Mesenchymal stem cell (in vitro differentiated cells and primary cell): ENCODE results near the gene CTDNEP1.
A peak's percentile ranks its signal among the peaks of the same experiment; 100 is the strongest.

Experiments used
- DNase-seq: peaks from one replicate; pipeline ENCODE4 v3.0.0-alpha.2; 2013
- H2AFZ ChIP-seq: one replicate; pipeline ENCODE4 v1.6.1; 2013; ENCODE audit warnings: low read depth, mild to moderate bottlenecking, control low read depth, inconsistent platforms, low read length, moderate library complexity
- H2AK5ac ChIP-seq: 2 replicates; pipeline ENCODE4 v1.6.1; 2013; ENCODE audit warnings: low read length, moderate library complexity, mild to moderate bottlenecking, inconsistent platforms; ENCODE audit not compliant: severe bottlenecking
- H2BK120ac ChIP-seq: one replicate; pipeline ENCODE4 v1.6.1; 2013; ENCODE audit warnings: low read depth, mild to moderate bottlenecking, inconsistent platforms, low read length, moderate library complexity
- H2BK12ac ChIP-seq, 2 experiments: one replicate each; pipeline ENCODE4 v1.6.1; 2013; ENCODE audit warnings: inconsistent platforms in 2 of 2, low read length in 2 of 2, mild to moderate bottlenecking in 2 of 2, moderate library complexity in 2 of 2, control low read depth in 1 of 2
- H2BK15ac ChIP-seq: one replicate; pipeline ENCODE4 v1.6.1; 2013; ENCODE audit warnings: mild to moderate bottlenecking, low read depth, inconsistent platforms; ENCODE audit not compliant: poor library complexity, severe bottlenecking
- H2BK5ac ChIP-seq: 2 replicates; pipeline ENCODE4 v1.6.1; 2013; ENCODE audit warnings: low read depth, mild to moderate bottlenecking, low read length, control low read depth, inconsistent platforms; ENCODE audit not compliant: poor library complexity, severe bottlenecking
- H3K14ac ChIP-seq, 2 experiments: one replicate each; pipeline ENCODE4 v1.6.1; 2013; ENCODE audit warnings: inconsistent platforms in 2 of 2, low read length in 2 of 2, control low read depth in 1 of 2, mild to moderate bottlenecking in 1 of 2, moderate library complexity in 1 of 2
- H3K18ac ChIP-seq, 2 experiments: one replicate each; pipeline ENCODE4 v1.6.1; 2013; ENCODE audit warnings: inconsistent platforms in 2 of 2, low read length in 2 of 2, control low read depth in 1 of 2, low read depth in 1 of 2, mild to moderate bottlenecking in 1 of 2
- H3K23ac ChIP-seq, 2 experiments: one replicate each; pipeline ENCODE4 v1.6.1; 2013; ENCODE audit warnings: inconsistent platforms in 2 of 2, low read length in 2 of 2, mild to moderate bottlenecking in 2 of 2, moderate library complexity in 2 of 2, control low read depth in 1 of 2
- H3K27ac ChIP-seq: 2 replicates; pipeline ENCODE4 v1.5.1; 2013; ENCODE audit warnings: mild to moderate bottlenecking, moderate library complexity, low read length, control low read depth, inconsistent platforms; ENCODE audit not compliant: poor library complexity, severe bottlenecking
- H3K27me3 ChIP-seq, 2 experiments: 2 replicates each; pipeline versions ENCODE4 v1.6.1 to v1.7.0; 2013; ENCODE audit warnings: low read length in 2 of 2, mild to moderate bottlenecking in 2 of 2, moderate library complexity in 2 of 2, control low read depth in 1 of 2, inconsistent platforms in 1 of 2; ENCODE audit not compliant: control insufficient read depth in 1 of 2, insufficient read depth in 1 of 2
- H3K36me3 ChIP-seq, 2 experiments: 2 replicates each; pipeline versions ENCODE4 v1.6.1 to v1.7.0; 2013; ENCODE audit warnings: low read length in 2 of 2, control low read depth in 1 of 2, inconsistent platforms in 1 of 2, low read depth in 1 of 2, mild to moderate bottlenecking in 1 of 2; ENCODE audit not compliant: insufficient read depth in 2 of 2, control insufficient read depth in 1 of 2
- H3K4ac ChIP-seq, 2 experiments: one replicate each; pipeline ENCODE4 v1.6.1; 2013; ENCODE audit warnings: inconsistent platforms in 2 of 2, low read length in 2 of 2, mild to moderate bottlenecking in 2 of 2, moderate library complexity in 2 of 2, control low read depth in 1 of 2, low read depth in 1 of 2
- H3K4me1 ChIP-seq: 2 replicates; pipeline ENCODE4 v1.6.1; 2013; ENCODE audit warnings: low read depth, low read length, control low read depth; ENCODE audit not compliant: control insufficient read depth, insufficient read depth
- H3K4me2 ChIP-seq: 2 replicates; pipeline ENCODE4 v1.6.1; 2013; ENCODE audit warnings: low read length, mild to moderate bottlenecking, inconsistent platforms; ENCODE audit not compliant: poor library complexity, severe bottlenecking
- H3K4me3 ChIP-seq, 2 experiments: 2 replicates each; pipeline versions ENCODE4 v1.5.1 to v1.7.0; 2013; ENCODE audit warnings: low read length in 2 of 2, mild to moderate bottlenecking in 2 of 2, control low read depth in 1 of 2, low read depth in 1 of 2; ENCODE audit not compliant: insufficient read depth in 1 of 2
- H3K79me1 ChIP-seq: replicated peaks from 2 replicates; pipeline ENCODE4 v1.6.1; 2013; ENCODE audit warnings: mild to moderate bottlenecking, control low read depth, low read length, inconsistent platforms; ENCODE audit not compliant: poor library complexity, severe bottlenecking
- H3K9ac ChIP-seq: 2 replicates; pipeline ENCODE4 v1.7.0; 2013; ENCODE audit warnings: mild to moderate bottlenecking, low read length, moderate library complexity
- H3K9me3 ChIP-seq: 2 replicates; pipeline ENCODE4 v1.7.0; 2013; ENCODE audit warnings: mild to moderate bottlenecking, low read length; ENCODE audit not compliant: control insufficient read depth
- H4K8ac ChIP-seq: one replicate; pipeline ENCODE4 v1.6.1; 2013; ENCODE audit warnings: inconsistent platforms, mild to moderate bottlenecking, low read length, moderate library complexity
- H4K91ac ChIP-seq: one replicate; pipeline ENCODE4 v1.6.1; 2013; ENCODE audit warnings: mild to moderate bottlenecking, low read length, inconsistent platforms
- WGBS: methylation state at CpG from one replicate; pipeline ENCODE4 v1.1.7; 2013; ENCODE audit warnings: mixed read lengths; 5-methylcytosine and 5-hydroxymethylcytosine counted together

CTDNEP1 gene

GRCh38 chr17:7228920-7229319 is 22.6 kb downstream of the CTDNEP1 start:
- Histone ChIP-seq H3K23ac (no peak overlapping the region), H3K18ac (no peak overlapping the region), H3K27me3 (no peaks in the 10 kb centered on the region), H4K8ac (no peak overlapping the region), H3K4ac (no peak overlapping the region), H4K91ac (no peak overlapping the region), H2BK12ac (no peak overlapping the region), H3K27ac (no peak overlapping the region), H3K36me3 (peaks cover 60 to 67% of the 10 kb centered on the region in 2 experiments), H3K14ac (no peak overlapping the region), H2BK5ac (no peak overlapping the region), H3K79me1 (peaks cover 29% of the 10 kb centered on the region), H3K4me2 (no peak overlapping the region), H2AFZ (no peak overlapping the region), H3K9me3 (no peaks in the 10 kb centered on the region), H3K4me3 (no peak overlapping the region), H2BK120ac (no peak overlapping the region), H3K9ac (no peak overlapping the region), H2AK5ac (no peak overlapping the region), H3K4me1 (peaks cover 31% of the 10 kb centered on the region), H2BK15ac (no peak overlapping the region)
- DNase-seq: no peak
- 99% methylated on average over 14 of the region's 14 CpGs for WGBS

DNA sequence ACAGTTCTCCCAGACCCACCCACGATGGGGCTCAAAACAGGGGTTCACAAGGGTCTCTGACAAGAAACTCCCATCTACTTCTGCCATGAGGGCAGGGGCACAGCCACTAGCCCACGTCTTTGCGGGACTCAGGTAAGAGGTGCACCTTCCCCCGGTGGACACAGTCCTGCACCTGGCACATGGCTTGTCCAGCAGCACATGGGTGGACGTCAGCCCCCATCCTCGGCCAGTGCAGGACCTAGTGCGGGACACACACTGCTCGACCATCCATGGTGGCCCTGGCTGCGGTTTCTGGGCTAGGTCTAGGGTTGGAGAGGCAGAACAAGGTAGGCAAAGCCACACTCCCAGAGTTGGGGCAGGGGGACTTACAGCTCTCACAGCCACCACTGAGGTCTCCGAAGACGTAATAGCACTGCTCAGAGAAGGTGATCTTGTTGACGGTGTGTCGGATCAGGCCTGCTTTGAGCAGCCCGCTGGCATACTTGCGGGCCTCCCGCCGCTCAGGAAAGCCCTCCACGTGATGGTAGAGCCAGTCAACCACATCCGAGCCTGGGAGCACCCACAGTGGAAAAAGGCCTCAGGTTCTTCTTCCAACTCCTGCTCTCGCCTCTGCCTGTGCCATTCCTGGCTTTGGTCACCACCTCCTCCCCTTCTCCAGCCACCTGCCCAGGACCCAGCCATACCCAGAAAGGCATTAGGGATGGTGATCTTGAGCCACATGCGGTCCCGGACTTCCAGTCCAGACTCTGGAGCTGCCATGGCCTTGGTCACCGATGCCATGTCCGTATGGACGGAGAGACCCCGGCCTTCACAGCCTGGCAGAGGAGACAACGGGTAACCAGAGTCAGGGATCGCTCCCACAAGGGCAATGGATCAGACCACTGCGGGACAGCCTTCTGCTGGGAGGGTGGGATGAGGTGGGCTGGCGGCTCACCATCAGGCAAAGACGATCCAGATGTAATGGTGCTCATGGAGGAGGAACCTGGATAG is 24.5 kb downstream of the CTDNEP1 start:
- Histone ChIP-seq H3K4me2 (no peak overlapping the region), H2BK5ac (no peak overlapping the region), H3K4me1 (peaks cover 45% of the 10 kb centered on the region), H3K18ac (no peak overlapping the region), H3K23ac (no peak overlapping the region), H2AK5ac (no peak overlapping the region), H4K91ac (no peak overlapping the region), H3K9me3 (no peaks in the 10 kb centered on the region), H2BK15ac (no peak overlapping the region), H3K27me3 (no peaks in the 10 kb centered on the region), H3K14ac (no peak overlapping the region), H3K9ac (no peak overlapping the region), H2BK12ac (no peak overlapping the region), H3K27ac (no peak overlapping the region), H2BK120ac (no peak overlapping the region), H3K79me1 (peaks cover 32% of the 10 kb centered on the region), H4K8ac (no peak overlapping the region), H3K4me3 (no peak overlapping the region), H2AFZ (no peak overlapping the region), H3K4ac (no peak overlapping the region), H3K36me3 (peaks cover 79 to 86% of the 10 kb centered on the region in 2 experiments)
- no peak for DNase-seq
- WGBS: 97% methylated on average over 31 of the region's 31 CpGs

GRCh38 chr17:7225711-7226331 is 25.7 kb downstream of the CTDNEP1 start:
- Histone ChIP-seq H3K36me3 (peaks cover 91 to 96% of the 10 kb centered on the region in 2 experiments), H3K14ac (no peak overlapping the region), H2BK120ac (no peak overlapping the region), H2BK15ac (no peak overlapping the region), H2AFZ (no peak overlapping the region), H3K27ac (peak overlapping the region; percentile 12), H2BK12ac (no peak overlapping the region), H2AK5ac (no peak overlapping the region), H3K4me2 (no peak overlapping the region), H3K4me1 (peaks cover 52% of the 10 kb centered on the region), H3K9ac (peak overlapping the region; percentile 3), H3K4ac (no peak overlapping the region), H3K9me3 (no peaks in the 10 kb centered on the region), H3K23ac (no peak overlapping the region), H4K8ac (no peak overlapping the region), H3K4me3 (no peak overlapping the region), H3K79me1 (peaks cover 37% of the 10 kb centered on the region), H3K18ac (no peak overlapping the region), H3K27me3 (no peaks in the 10 kb centered on the region), H4K91ac (no peak overlapping the region), H2BK5ac (no peak overlapping the region)
- 93% methylated on average over 20 of the region's 21 CpGs for WGBS
- no peak for DNase-seq

- no peak overlapping the region for H3K18ac ChIP-seq
- WGBS: 85% methylated on average over 15 of the region's 15 CpGs
- H2BK15ac ChIP-seq: no peak overlapping the region
- peak overlapping the region; percentile 8 for H2AK5ac ChIP-seq
- H3K9me3 ChIP-seq: no peaks in the 10 kb centered on the region
- H3K14ac ChIP-seq: no peak overlapping the region
- H3K23ac ChIP-seq: no peak overlapping the region
- peaks cover 34% of the 10 kb centered on the region for H3K79me1 ChIP-seq
- H3K4ac ChIP-seq: no peak overlapping the region
- H2BK120ac ChIP-seq: no peak overlapping the region
- peaks cover 83 to 85% of the 10 kb centered on the region in 2 experiments for H3K36me3 ChIP-seq
- peak overlapping the region in 1 of 2 experiments; percentile 16 for H2BK12ac ChIP-seq
- H3K9ac ChIP-seq: no peak overlapping the region
- peaks cover 54% of the 10 kb centered on the region for H3K4me1 ChIP-seq
- H3K4me2 ChIP-seq: no peak overlapping the region
- no peak overlapping the region for H4K8ac ChIP-seq
- H2BK5ac ChIP-seq: no peak overlapping the region
- H3K4me3 ChIP-seq: no peak overlapping the region
- no peaks in the 10 kb centered on the region for H3K27me3 ChIP-seq
- no peak overlapping the region for H4K91ac ChIP-seq
- H3K27ac ChIP-seq: peak overlapping the region; percentile 60
- no peak overlapping the region for H2AFZ ChIP-seq
- DNase-seq: no peak
These were observed 26.8 kb downstream of the CTDNEP1 start for GRCh38 chr17:7224661-7225111.
